HepG2 (cell line): Measurements from ENCODE around the gene PRRT1B. TPM values are rescaled to one million over a fixed set of nuclear protein-coding genes. Genes with fewer than 3 reads are reported as not detected.

Experiments used
- AHDC1 ChIP-seq: sonication (generic); formaldehyde crosslinking; IDR thresholded peaks from 2 replicates; pipeline ENCODE4 v1.5.1; 2020; ENCODE audit warnings: mild to moderate bottlenecking, missing genetic modification reagents, borderline replicate concordance
- HOXD1 ChIP-seq: sonication (generic); formaldehyde crosslinking; IDR thresholded peaks from 2 replicates; pipeline ENCODE4 v1.5.0; 2020; ENCODE audit warnings: missing genetic modification reagents
- MAFG ChIP-seq: sonication (generic); formaldehyde crosslinking; IDR thresholded peaks from 2 replicates; pipeline ENCODE4 v1.5.1; 2020; ENCODE audit warnings: mild to moderate bottlenecking, missing genetic modification reagents
- SP140L ChIP-seq: sonication (generic); formaldehyde crosslinking; IDR thresholded peaks from 2 replicates; pipeline ENCODE4 v1.4.0; 2020; ENCODE audit warnings: missing genetic modification reagents, borderline replicate concordance
- ZBTB40 ChIP-seq, 2 experiments: fragments of 450-650 bp in 1 of 2; sonication (generic) in 1 of 2; formaldehyde crosslinking in 1 of 2; IDR thresholded peaks; 2 replicates each; pipeline versions ENCODE4 v1.6.1 to v1.8.0; 2016 to 2022; ENCODE audit warnings: antibody characterized with exemption in 1 of 2, mild to moderate bottlenecking in 1 of 2, missing genetic modification reagents in 1 of 2
- ZNF17 ChIP-seq: sonication (generic); formaldehyde crosslinking; IDR thresholded peaks from 2 replicates; pipeline ENCODE4 v1.5.0; 2020; ENCODE audit warnings: mild to moderate bottlenecking, missing genetic modification reagents
- ZNF768 ChIP-seq: sonication (generic); formaldehyde crosslinking; IDR thresholded peaks from 2 replicates; pipeline ENCODE4 v1.4.0; 2020; ENCODE audit warnings: missing genetic modification reagents
- polyA plus RNA-seq, 8 experiments: library from polyadenylated mRNA; depleted of rRNA in 3 of 8; stranded (reverse) in 7 of 8; unstranded in 1 of 8; fragments of >200 nt; fragmentation: Illumina TruSeq in 4 of 8; extraction: Trizol in 4 of 8; gene quantifications; 2 replicates each; pipeline versions ENCODE4 v1.2.1 to v1.2.3, GENCODE V29; 2011 to 2016; ENCODE audit warnings: low read depth in 4 of 8, missing spikeins in 1 of 8, mixed read lengths in 1 of 8; ENCODE audit not compliant: insufficient read depth in 1 of 8
- total RNA-seq, 5 experiments: library from RNA; depleted of rRNA; stranded (reverse); fragments of >200 nt; fragmentation: Illumina TruSeq; extraction: Trizol; gene quantifications; 2 replicates each; pipeline ENCODE4 v1.2.3, GENCODE V29; 2016; ENCODE audit warnings: low read depth in 1 of 5
- TF ChIP-seq, protein P1 (sequence below): sonication (generic); formaldehyde crosslinking; IDR thresholded peaks from 2 replicates; pipeline ENCODE4 v1.5.0; 2020; ENCODE audit warnings: missing genetic modification reagents

PRRT1B gene
- total and polyA plus RNA-seq, 2 of the 13 experiments (the other 11 are each of a cell fraction or from before 2014, with no cell fraction given) = not detected

- TF ChIP-seq AHDC1 (CRISPR knock-in tag) (peak; percentile 44; the same call in 1 of the 2 replicates), MAFG (no peak), ZNF768 (CRISPR knock-in tag) (peak; percentile 58; the same call in 1 of the 2 replicates), ZNF17 (CRISPR knock-in tag) (no peak), SP140L (CRISPR knock-in tag) (no peak), ZBTB40 (IDR thresholded peaks at IDR 0.05) (no peak), ZBTB40 (CRISPR knock-in tag; IDR thresholded peaks at IDR 0.05) (no peak; the same call in none of the 2 replicates), HOXD1 (CRISPR knock-in tag) (peak; percentile 24; the same call in 1 of the 2 replicates)
- TF ChIP-seq, protein P1, sequence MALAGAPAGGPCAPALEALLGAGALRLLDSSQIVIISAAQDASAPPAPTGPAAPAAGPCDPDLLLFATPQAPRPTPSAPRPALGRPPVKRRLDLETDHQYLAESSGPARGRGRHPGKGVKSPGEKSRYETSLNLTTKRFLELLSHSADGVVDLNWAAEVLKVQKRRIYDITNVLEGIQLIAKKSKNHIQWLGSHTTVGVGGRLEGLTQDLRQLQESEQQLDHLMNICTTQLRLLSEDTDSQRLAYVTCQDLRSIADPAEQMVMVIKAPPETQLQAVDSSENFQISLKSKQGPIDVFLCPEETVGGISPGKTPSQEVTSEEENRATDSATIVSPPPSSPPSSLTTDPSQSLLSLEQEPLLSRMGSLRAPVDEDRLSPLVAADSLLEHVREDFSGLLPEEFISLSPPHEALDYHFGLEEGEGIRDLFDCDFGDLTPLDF (CRISPR knock-in tag) = no peak
Measured at GRCh38 chr9:131502781-131503625, 42.3 kb upstream of the PRRT1B start, which contains the start of gene POMT1 (continued).
